ENCODE measurements around the gene MAP1A. TPM values are rescaled to one million over a fixed set of nuclear protein-coding genes. Genes with fewer than 3 reads are reported as not detected.
A peak's percentile ranks its signal among the peaks of the same experiment; 100 is the strongest.

The MAP1A gene
- total RNA-seq, 1 donor from 2014 or later: 13.9 TPM

- Mint-ChIP-seq H3K4me3 (peak within 1 kb of the TSS; percentile 99), H3K4me1 (peaks cover 24% of the 10 kb centered on the region), H3K27ac (peak within 1 kb of the TSS; percentile 99), H3K27me3 (ENCODE audit: low read depth) (no peaks in the 10 kb centered on the region), H3K9me3 (no peaks in the 10 kb centered on the region), H3K36me3 (peaks cover 21% of the 10 kb centered on the region)
- peak; percentile 89 to 96 for DNase-seq (ENCODE audit: low spot score in 2 of 2, unreplicated experiment in 2 of 2)
- TF ChIP-seq CTCF (IDR thresholded peaks at IDR 0.05; ENCODE audit: unreplicated experiment): no peak
Measured at GRCh38 chr15:43492673-43493601, 24.5 kb upstream of the MAP1A start, which contains the start of gene TP53BP1. TP53BP1 (minus strand) TSS chr15:43493156; CDS start chr15:43493043, 113 bp downstream.

- Mint-ChIP-seq H3K27ac (peak overlapping the region; percentile 99), H3K27me3 (ENCODE audit: low read depth) (no peaks in the 10 kb centered on the region), H3K4me3 (peak overlapping the region; percentile 99), H3K36me3 (peaks cover 14% of the 10 kb centered on the region), H3K9me3 (no peaks in the 10 kb centered on the region), H3K4me1 (peaks cover 24% of the 10 kb centered on the region)
- DNase-seq (ENCODE audit: low spot score in 2 of 2, unreplicated experiment in 2 of 2): no peak
- no peak for TF ChIP-seq CTCF (IDR thresholded peaks at IDR 0.05; ENCODE audit: unreplicated experiment)
Measured at GRCh38 chr15:43493703-43494472, 23.5 kb upstream of the MAP1A start.

- H3K36me3 Mint-ChIP-seq: no peaks in the 10 kb centered on the region
- no peak for TF ChIP-seq CTCF (IDR thresholded peaks at IDR 0.05; ENCODE audit: unreplicated experiment)
- H3K27ac Mint-ChIP-seq: no peak overlapping the region
- peaks cover under 1% of the 10 kb centered on the region for H3K4me1 Mint-ChIP-seq
- DNase-seq (ENCODE audit: low spot score in 2 of 2, unreplicated experiment in 2 of 2): no peak
- H3K9me3 Mint-ChIP-seq: no peaks in the 10 kb centered on the region
- no peak overlapping the region for H3K4me3 Mint-ChIP-seq
- no peaks in the 10 kb centered on the region for H3K27me3 Mint-ChIP-seq (ENCODE audit: low read depth)
Measured at GRCh38 chr15:43498990-43499389, 18.4 kb upstream of the MAP1A start.

- Mint-ChIP-seq H3K4me3 (no peak overlapping the region), H3K4me1 (peaks cover 2% of the 10 kb centered on the region), H3K27ac (no peak overlapping the region), H3K27me3 (ENCODE audit: low read depth) (no peaks in the 10 kb centered on the region), H3K9me3 (no peaks in the 10 kb centered on the region), H3K36me3 (no peaks in the 10 kb centered on the region)
- no peak for DNase-seq (ENCODE audit: low spot score in 2 of 2, unreplicated experiment in 2 of 2)
- no peak for TF ChIP-seq CTCF (IDR thresholded peaks at IDR 0.05; ENCODE audit: unreplicated experiment)
Measured at GRCh38 chr15:43499635-43500034, 17.8 kb upstream of the MAP1A start.

DNA sequence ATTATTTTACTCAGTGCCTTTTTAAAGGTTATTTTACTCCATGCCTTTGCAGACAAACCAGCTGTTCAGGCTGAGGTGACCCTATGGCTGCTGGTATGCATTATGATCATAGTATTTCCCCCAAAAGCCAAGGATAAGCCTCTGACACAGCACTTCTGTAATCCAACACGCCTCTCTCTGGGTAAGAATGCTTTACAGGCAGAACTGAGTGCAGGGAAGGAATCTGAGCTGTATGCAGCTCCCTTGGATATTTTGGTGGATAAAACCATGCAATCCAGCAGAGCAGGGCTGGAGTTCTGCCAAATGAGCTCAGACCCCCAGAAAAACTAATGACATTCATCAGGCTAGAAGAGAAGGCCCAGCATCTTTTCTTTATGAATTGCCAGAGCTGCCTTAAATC, 11.7 kb upstream of the MAP1A start:
- no peak for TF ChIP-seq CTCF (IDR thresholded peaks at IDR 0.05; ENCODE audit: unreplicated experiment)
- no peaks in the 10 kb centered on the region for H3K27me3 Mint-ChIP-seq (ENCODE audit: low read depth)
- H3K9me3 Mint-ChIP-seq: no peaks in the 10 kb centered on the region
- H3K36me3 Mint-ChIP-seq: no peaks in the 10 kb centered on the region
- peaks cover 36% of the 10 kb centered on the region for H3K4me1 Mint-ChIP-seq
- H3K27ac Mint-ChIP-seq: peak overlapping the region; percentile 94
- H3K4me3 Mint-ChIP-seq: no peak overlapping the region
- DNase-seq (ENCODE audit: low spot score in 2 of 2, unreplicated experiment in 2 of 2): peak in 1 of 2 experiments; percentile 52
